Liver (tissue), 9 donors: ENCODE measurements around the gene MDC1. TPM values are rescaled to one million over a fixed set of nuclear protein-coding genes. Genes with fewer than 3 reads are reported as not detected.
A peak's percentile ranks its signal among the peaks of the same experiment; 100 is the strongest.

Experiments
- DNase-seq: peaks from one replicate; pipeline ENCODE4 v3.0.0-alpha.2; 2017; ENCODE audit warnings: low spot score
- H3K27ac ChIP-seq, 2 donors: one replicate each; pipeline ENCODE4 v1.7.0; 2013; ENCODE audit warnings: inconsistent platforms in 2 of 2, low read length in 2 of 2, control low read depth in 1 of 2, low read depth in 1 of 2, mild to moderate bottlenecking in 1 of 2
- H3K27me3 ChIP-seq, 4 donors: one replicate each; pipeline versions ENCODE4 v1.6.1 to v1.7.0; 2013; ENCODE audit warnings: low read length in 3 of 4, inconsistent platforms in 1 of 4, mild to moderate bottlenecking in 1 of 4, moderate library complexity in 1 of 4; ENCODE audit not compliant: control insufficient read depth in 4 of 4, insufficient read depth in 4 of 4
- H3K36me3 ChIP-seq, 4 donors: one replicate each; pipeline versions ENCODE4 v1.6.1 to v1.7.0; 2013; ENCODE audit warnings: low read length in 3 of 4, mild to moderate bottlenecking in 3 of 4, low read depth in 1 of 4, moderate library complexity in 1 of 4; ENCODE audit not compliant: control insufficient read depth in 4 of 4, insufficient read depth in 3 of 4
- H3K4me1 ChIP-seq, 4 donors: one replicate each; pipeline versions ENCODE4 v1.6.1 to v1.7.0; 2013; ENCODE audit warnings: low read length in 3 of 4, mild to moderate bottlenecking in 3 of 4, moderate library complexity in 1 of 4; ENCODE audit not compliant: control insufficient read depth in 4 of 4, insufficient read depth in 4 of 4
- H3K4me3 ChIP-seq, 3 donors: one replicate each; pipeline versions ENCODE4 v1.6.1 to v1.7.0; 2013; ENCODE audit warnings: low read length in 3 of 3, control low read depth in 1 of 3, low read depth in 1 of 3, mild to moderate bottlenecking in 1 of 3
- H3K9ac ChIP-seq, 2 donors: one replicate each; pipeline ENCODE4 v1.7.0; 2013; ENCODE audit warnings: low read length in 2 of 2, mild to moderate bottlenecking in 2 of 2, moderate library complexity in 2 of 2, control low read depth in 1 of 2, low read depth in 1 of 2
- H3K9me3 ChIP-seq, 4 donors: one replicate each; pipeline versions ENCODE4 v1.6.1 to v1.7.0; 2013; ENCODE audit warnings: low read length in 3 of 4; ENCODE audit not compliant: control insufficient read depth in 4 of 4
- EGR1 ChIP-seq, 2 donors: IDR thresholded peaks; 2 replicates each; pipeline ENCODE4 v1.6.1; 2016 to 2018; ENCODE audit warnings: antibody characterized with exemption in 2 of 2, low read depth in 2 of 2
- FOXA1 ChIP-seq: IDR thresholded peaks from 2 replicates; pipeline ENCODE4 v1.6.1; 2016; ENCODE audit warnings: antibody characterized with exemption
- FOXA2 ChIP-seq: IDR thresholded peaks from 2 replicates; pipeline ENCODE4 v1.6.1; 2016; ENCODE audit warnings: antibody characterized with exemption
- GABPA ChIP-seq, 2 donors: IDR thresholded peaks in 1 of 2; conservative IDR thresholded peaks in 1 of 2; 2 replicates each; pipeline ENCODE4 v1.6.1; 2016; ENCODE audit warnings: antibody characterized with exemption in 2 of 2, mild to moderate bottlenecking in 1 of 2, moderate library complexity in 1 of 2
- HNF4A ChIP-seq, 2 donors: conservative IDR thresholded peaks; 2 replicates each; pipeline ENCODE4 v1.6.1; 2016; ENCODE audit warnings: antibody characterized with exemption in 2 of 2, mild to moderate bottlenecking in 2 of 2
- HNF4G ChIP-seq: IDR thresholded peaks from 2 replicates; pipeline ENCODE4 v1.6.1; 2016; ENCODE audit warnings: antibody characterized with exemption
- JUND ChIP-seq, 2 donors: IDR thresholded peaks; 2 replicates each; pipeline ENCODE4 v1.6.1; 2016; ENCODE audit warnings: antibody characterized with exemption in 2 of 2
- MAX ChIP-seq: IDR thresholded peaks from 2 replicates; pipeline ENCODE4 v1.6.1; 2016; ENCODE audit warnings: antibody characterized with exemption
- NR2F2 ChIP-seq: IDR thresholded peaks from 2 replicates; pipeline ENCODE4 v1.6.1; 2016; ENCODE audit warnings: antibody characterized with exemption
- RAD21 ChIP-seq, 2 donors: IDR thresholded peaks; 2 replicates each; pipeline ENCODE4 v1.6.1; 2016; ENCODE audit warnings: antibody characterized with exemption in 2 of 2, mild to moderate bottlenecking in 2 of 2
- REST ChIP-seq: IDR thresholded peaks from 2 replicates; pipeline ENCODE4 v1.6.1; 2016; ENCODE audit warnings: antibody characterized with exemption, mild to moderate bottlenecking
- RXRA ChIP-seq, 2 donors: IDR thresholded peaks; 2 replicates each; pipeline ENCODE4 v1.6.1; 2017 to 2018; ENCODE audit warnings: antibody characterized with exemption in 2 of 2, mild to moderate bottlenecking in 1 of 2
- SP1 ChIP-seq: IDR thresholded peaks from 2 replicates; pipeline ENCODE4 v1.6.1; 2018; ENCODE audit warnings: antibody characterized with exemption, mild to moderate bottlenecking
- TAF1 ChIP-seq: conservative IDR thresholded peaks from 2 replicates; pipeline ENCODE4 v1.6.1; 2016; ENCODE audit warnings: antibody characterized with exemption, mild to moderate bottlenecking
- YY1 ChIP-seq: IDR thresholded peaks from 2 replicates; pipeline ENCODE4 v1.6.1; 2016; ENCODE audit warnings: antibody characterized with exemption, mild to moderate bottlenecking
- WGBS: extraction: QIAGEN DNeasy Blood & Tissue Kit; methylation state at CpG from one replicate; pipeline ENCODE4 v1.1.7; 2013; 5-methylcytosine and 5-hydroxymethylcytosine counted together
- polyA plus RNA-seq, 2 donors: library from polyadenylated mRNA; stranded (reverse) in 1 of 2; unstranded in 1 of 2; fragments of 200-250 nt in 1 of 2; fragments of >200 nt in 1 of 2; fragmentation: Nextera tagmentation in 1 of 2; extraction: Ambion mirVana in 1 of 2; gene quantifications; one replicate each; pipeline versions ENCODE4 v1.2.1 to v1.2.3, GENCODE V29; 2013 to 2015
- total RNA-seq, 2 donors: library from RNA; depleted of rRNA; stranded (reverse); fragments of >200 nt; gene quantifications; one replicate each; pipeline ENCODE4 v1.2.3, GENCODE V29; 2014
- TF ChIP-seq, protein P1 (sequence below): IDR thresholded peaks from 2 replicates; pipeline ENCODE4 v1.6.1; 2016; ENCODE audit warnings: antibody characterized with exemption
- TF ChIP-seq, protein P2 (sequence below): fragments of 150-350 bp; IDR thresholded peaks from 2 replicates; pipeline ENCODE4 v1.5.1; 2017; ENCODE audit warnings: improper control_type of control experiment, low read depth, low read length; ENCODE audit not compliant: missing input control
- TF ChIP-seq, protein P3 (sequence below): IDR thresholded peaks from 2 replicates; pipeline ENCODE4 v1.6.1; 2016; ENCODE audit warnings: antibody characterized with exemption
- donor health status: healthy.
- donor health status: healthy.
- donor health status: healthy.
- donor health status: healthy.
- donor health status: healthy.

The MDC1 gene
- total and polyA plus RNA-seq, 4 donors, result 5.9 to 15.5 (median 8.4) TPM

- 83% methylated on average over 1 of the region's 1 CpG for WGBS
- Histone ChIP-seq H3K36me3 (no peaks in the 10 kb centered on the region), H3K9ac (no peak overlapping the region), H3K27ac (peak overlapping the region in 1 of 2 donors; percentile 11), H3K9me3 (no peaks in the 10 kb centered on the region), H3K4me1 (peaks cover 6 to 30% (median 21%) of the 10 kb centered on the region in 4 donors), H3K27me3 (no peaks in the 10 kb centered on the region), H3K4me3 (no peak overlapping the region)
- TF ChIP-seq TAF1 (no peak), REST (no peak), EGR1 (IDR thresholded peaks at IDR 0.05; ENCODE audit: low read depth in 2 of 2) (no peak)
- no peak for DNase-seq
Observed at GRCh38 chr6:30747300-30747687, 30.2 kb upstream of the MDC1 start.

GRCh38 chr6:30744054-30744805 lies 27.1 kb upstream of the MDC1 start, which contains the start of gene IER3:
Gene IER3, minus strand, starts transcription at chr6:30744547. Its CDS starts 29 bp downstream, at chr6:30744518.
- Histone ChIP-seq H3K9ac (peak within 1 kb of the TSS; percentile 84 to 92), H3K36me3 (peaks cover 7 to 10% (median 8%) of the 10 kb centered on the region in 4 donors), H3K27ac (peak within 1 kb of the TSS; percentile 83 to 92), H3K27me3 (no peaks in the 10 kb centered on the region), H3K9me3 (no peaks in the 10 kb centered on the region), H3K4me1 (peaks cover 3 to 24% (median 14%) of the 10 kb centered on the region in 4 donors), H3K4me3 (peak within 1 kb of the TSS; percentile 69 to 96 (median 88))
- peak; percentile 78 for DNase-seq
- TF ChIP-seq NR2F2 (no peak), HNF4G (no peak), MAX (peak; percentile 24), JUND (IDR thresholded peaks at IDR 0.05) (no peak), YY1 (peak; percentile 55), GABPA (IDR thresholded peaks at IDR 0.05 in 1 of 2, conservative IDR thresholded peaks at IDR 0.05 in 1 of 2) (no peak), FOXA2 (no peak), TAF1 (peak; percentile 96), RXRA (IDR thresholded peaks at IDR 0.05) (peak in 1 of 2 donors; percentile 48), SP1 (peak; percentile 71), EGR1 (IDR thresholded peaks at IDR 0.05; ENCODE audit: low read depth in 2 of 2) (no peak), RAD21 (IDR thresholded peaks at IDR 0.05) (peak; percentile 53 to 61), FOXA1 (no peak), HNF4A (conservative IDR thresholded peaks at IDR 0.05) (peak in 1 of 2 donors; percentile 9), REST (peak; percentile 88)
- TF ChIP-seq, protein P1, sequence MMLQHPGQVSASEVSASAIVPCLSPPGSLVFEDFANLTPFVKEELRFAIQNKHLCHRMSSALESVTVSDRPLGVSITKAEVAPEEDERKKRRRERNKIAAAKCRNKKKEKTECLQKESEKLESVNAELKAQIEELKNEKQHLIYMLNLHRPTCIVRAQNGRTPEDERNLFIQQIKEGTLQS, result no peak
- TF ChIP-seq, protein P2, sequence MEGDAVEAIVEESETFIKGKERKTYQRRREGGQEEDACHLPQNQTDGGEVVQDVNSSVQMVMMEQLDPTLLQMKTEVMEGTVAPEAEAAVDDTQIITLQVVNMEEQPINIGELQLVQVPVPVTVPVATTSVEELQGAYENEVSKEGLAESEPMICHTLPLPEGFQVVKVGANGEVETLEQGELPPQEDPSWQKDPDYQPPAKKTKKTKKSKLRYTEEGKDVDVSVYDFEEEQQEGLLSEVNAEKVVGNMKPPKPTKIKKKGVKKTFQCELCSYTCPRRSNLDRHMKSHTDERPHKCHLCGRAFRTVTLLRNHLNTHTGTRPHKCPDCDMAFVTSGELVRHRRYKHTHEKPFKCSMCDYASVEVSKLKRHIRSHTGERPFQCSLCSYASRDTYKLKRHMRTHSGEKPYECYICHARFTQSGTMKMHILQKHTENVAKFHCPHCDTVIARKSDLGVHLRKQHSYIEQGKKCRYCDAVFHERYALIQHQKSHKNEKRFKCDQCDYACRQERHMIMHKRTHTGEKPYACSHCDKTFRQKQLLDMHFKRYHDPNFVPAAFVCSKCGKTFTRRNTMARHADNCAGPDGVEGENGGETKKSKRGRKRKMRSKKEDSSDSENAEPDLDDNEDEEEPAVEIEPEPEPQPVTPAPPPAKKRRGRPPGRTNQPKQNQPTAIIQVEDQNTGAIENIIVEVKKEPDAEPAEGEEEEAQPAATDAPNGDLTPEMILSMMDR, result peak; percentile 36
- TF ChIP-seq, protein P3, sequence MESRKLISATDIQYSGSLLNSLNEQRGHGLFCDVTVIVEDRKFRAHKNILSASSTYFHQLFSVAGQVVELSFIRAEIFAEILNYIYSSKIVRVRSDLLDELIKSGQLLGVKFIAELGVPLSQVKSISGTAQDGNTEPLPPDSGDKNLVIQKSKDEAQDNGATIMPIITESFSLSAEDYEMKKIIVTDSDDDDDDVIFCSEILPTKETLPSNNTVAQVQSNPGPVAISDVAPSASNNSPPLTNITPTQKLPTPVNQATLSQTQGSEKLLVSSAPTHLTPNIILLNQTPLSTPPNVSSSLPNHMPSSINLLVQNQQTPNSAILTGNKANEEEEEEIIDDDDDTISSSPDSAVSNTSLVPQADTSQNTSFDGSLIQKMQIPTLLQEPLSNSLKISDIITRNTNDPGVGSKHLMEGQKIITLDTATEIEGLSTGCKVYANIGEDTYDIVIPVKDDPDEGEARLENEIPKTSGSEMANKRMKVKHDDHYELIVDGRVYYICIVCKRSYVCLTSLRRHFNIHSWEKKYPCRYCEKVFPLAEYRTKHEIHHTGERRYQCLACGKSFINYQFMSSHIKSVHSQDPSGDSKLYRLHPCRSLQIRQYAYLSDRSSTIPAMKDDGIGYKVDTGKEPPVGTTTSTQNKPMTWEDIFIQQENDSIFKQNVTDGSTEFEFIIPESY, result no peak
- WGBS, result under 1% methylated on average over 54 of the region's 54 CpGs
